MCF 10A (cell line): Measurements from ENCODE around the gene GLIS2. TPM values are rescaled to one million over a fixed set of nuclear protein-coding genes. Genes with fewer than 3 reads are reported as not detected.

Experiments used
- BruUV-seq: library from RNA; stranded (reverse); fragments of 400-500 nt; replicated peaks from 2 replicates; lab custom pipeline; 2021; lab: Mats Ljungman, UMichigan
- CTCF ChIA-PET: fragments of 300-600 bp; sonication (Branson Sonifier 250); formaldehyde crosslinking; extraction: SDS; loops from one replicate; lab custom pipeline; 2021; ENCODE audit warnings: antibody characterized with exemption, inconsistent platforms; lab: Yijun Ruan, JAX
- POLR2A ChIA-PET: fragments of 300-600, 350-650 bp; sonication (Branson Sonifier 250); formaldehyde crosslinking; extraction: SDS; loops from one replicate; lab custom pipeline; 2020; ENCODE audit warnings: antibody characterized with exemption, inconsistent platforms; lab: Yijun Ruan, JAX
- DNase-seq: peaks from one replicate; pipeline ENCODE4 v3.0.0-alpha.2; 2018; ENCODE audit not compliant: unreplicated experiment
- H3K27ac Mint-ChIP-seq: one replicate; pipeline ENCODE4 v1.8.0; 2022; ENCODE audit warnings: mild to moderate bottlenecking, low read depth, mixed read lengths; ENCODE audit not compliant: unreplicated experiment
- H3K27me3 Mint-ChIP-seq: one replicate; pipeline ENCODE4 v1.8.0; 2022; ENCODE audit warnings: mixed read lengths; ENCODE audit not compliant: insufficient read depth, unreplicated experiment
- H3K36me3 Mint-ChIP-seq: one replicate; pipeline ENCODE4 v1.8.0; 2022; ENCODE audit warnings: mild to moderate bottlenecking, moderate library complexity, mixed read lengths; ENCODE audit not compliant: insufficient read depth, unreplicated experiment
- H3K4me1 Mint-ChIP-seq: one replicate; pipeline ENCODE4 v1.8.0; 2022; ENCODE audit warnings: mixed read lengths; ENCODE audit not compliant: insufficient read depth, unreplicated experiment
- H3K4me3 Mint-ChIP-seq: one replicate; pipeline ENCODE4 v1.8.0; 2022; ENCODE audit warnings: mild to moderate bottlenecking, moderate library complexity, mixed read lengths; ENCODE audit not compliant: unreplicated experiment
- H3K9me3 Mint-ChIP-seq: one replicate; pipeline ENCODE4 v1.8.0; 2022; ENCODE audit warnings: mixed read lengths; ENCODE audit not compliant: unreplicated experiment
- intact Hi-C: fragments of 100-400 bp; cut with micrococcal nuclease; formaldehyde crosslinking; loops from 2 replicates; pipeline ENCODE4 v1.14.1; 2022
- total RNA-seq: library from RNA; stranded (reverse); gene quantifications from 2 replicates; pipeline ENCODE4 v1.2.3, GENCODE V29; 2022
- TF ChIP-seq, protein P1 (sequence below): fragments of 200-600 bp; IDR thresholded peaks from one replicate; pipeline ENCODE4 v1.8.0; 2022; ENCODE audit warnings: antibody characterized with exemption, mild to moderate bottlenecking; ENCODE audit not compliant: unreplicated experiment

Gene GLIS2
- total RNA-seq, 1 experiment from 2014 or later, result 14.7 TPM

DNA sequence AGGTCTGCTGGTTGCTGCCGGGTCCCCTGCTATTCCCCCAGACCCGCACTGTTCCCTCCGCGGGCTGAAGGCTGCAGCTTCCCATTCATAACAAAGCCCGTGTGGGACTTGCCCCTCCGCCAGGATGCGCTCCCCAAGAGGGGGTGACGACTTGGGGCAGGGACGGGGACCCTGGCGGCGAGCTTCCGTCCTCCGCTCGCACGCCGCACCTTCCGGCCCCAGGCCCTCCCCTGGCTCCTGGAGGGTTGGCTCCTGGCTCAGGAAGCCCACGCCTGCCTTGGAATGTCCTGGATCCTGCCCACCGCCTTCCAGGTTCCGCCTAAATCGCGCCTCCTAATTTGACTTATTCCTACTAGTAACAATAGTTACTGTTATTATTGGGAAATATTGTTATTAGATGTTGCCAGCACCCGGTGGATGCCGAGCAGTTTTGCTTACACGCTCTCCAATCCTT is 42.0 kb upstream of the GLIS2 start:
- peak overlapping the region; percentile 84 for H3K4me3 Mint-ChIP-seq
- peak; percentile 63 for DNase-seq
- CTCF ChIA-PET, result interaction anchor here (0.6 to 2.8 kb wide), 9 partner anchors 10 to 117 kb away, joined by 3 to 20 read pairs (median 4); no protein-coding TSS in a partner anchor
- intact Hi-C loops, result loop anchor here (2.0 to 5.0 kb wide), 2 partner anchors 35 to 128 kb away; no protein-coding TSS in a partner anchor
- no peaks in the 10 kb centered on the region for H3K9me3 Mint-ChIP-seq
- peak overlapping the region; percentile 82 for H3K27ac Mint-ChIP-seq
- POLR2A ChIA-PET, result interaction anchor here (0.5 to 4.0 kb wide), 22 partner anchors 9 to 417 kb away, joined by 3 to 34 read pairs (median 4); partner anchors contain the start of genes GLIS2, HMOX2 and PAM16
- H3K4me1 Mint-ChIP-seq, result peaks cover 5% of the 10 kb centered on the region
- peaks cover 9% of the 10 kb centered on the region for H3K36me3 Mint-ChIP-seq
- TF ChIP-seq, protein P1, sequence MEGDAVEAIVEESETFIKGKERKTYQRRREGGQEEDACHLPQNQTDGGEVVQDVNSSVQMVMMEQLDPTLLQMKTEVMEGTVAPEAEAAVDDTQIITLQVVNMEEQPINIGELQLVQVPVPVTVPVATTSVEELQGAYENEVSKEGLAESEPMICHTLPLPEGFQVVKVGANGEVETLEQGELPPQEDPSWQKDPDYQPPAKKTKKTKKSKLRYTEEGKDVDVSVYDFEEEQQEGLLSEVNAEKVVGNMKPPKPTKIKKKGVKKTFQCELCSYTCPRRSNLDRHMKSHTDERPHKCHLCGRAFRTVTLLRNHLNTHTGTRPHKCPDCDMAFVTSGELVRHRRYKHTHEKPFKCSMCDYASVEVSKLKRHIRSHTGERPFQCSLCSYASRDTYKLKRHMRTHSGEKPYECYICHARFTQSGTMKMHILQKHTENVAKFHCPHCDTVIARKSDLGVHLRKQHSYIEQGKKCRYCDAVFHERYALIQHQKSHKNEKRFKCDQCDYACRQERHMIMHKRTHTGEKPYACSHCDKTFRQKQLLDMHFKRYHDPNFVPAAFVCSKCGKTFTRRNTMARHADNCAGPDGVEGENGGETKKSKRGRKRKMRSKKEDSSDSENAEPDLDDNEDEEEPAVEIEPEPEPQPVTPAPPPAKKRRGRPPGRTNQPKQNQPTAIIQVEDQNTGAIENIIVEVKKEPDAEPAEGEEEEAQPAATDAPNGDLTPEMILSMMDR, result peak; percentile 32
- H3K27me3 Mint-ChIP-seq, result no peaks in the 10 kb centered on the region
- BruUV-seq, result no TSS peak

DNA sequence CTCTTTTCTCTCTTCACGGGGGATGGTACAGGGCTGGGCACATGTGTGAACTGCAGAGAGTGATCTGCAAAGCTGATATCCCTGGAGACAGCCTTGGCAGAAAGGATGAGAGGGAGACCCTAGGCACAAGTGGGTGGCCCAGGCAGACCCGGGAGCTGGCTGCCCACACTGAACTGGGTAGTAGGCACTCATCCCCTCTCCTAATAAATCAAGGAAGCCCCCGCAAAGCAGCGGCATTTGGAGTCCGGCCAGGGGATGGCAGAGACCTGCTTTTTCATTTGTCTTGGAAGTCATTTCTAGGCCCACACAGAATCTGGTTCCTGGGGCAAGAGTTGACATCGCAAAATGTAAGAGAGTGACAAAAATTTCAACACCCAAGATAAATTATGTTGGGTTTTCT is 40.0 kb upstream of the GLIS2 start:
- intact Hi-C loops, result no loop called here
- DNase-seq, result no peak
- Mint-ChIP-seq H3K27me3 (no peaks in the 10 kb centered on the region), H3K4me1 (peaks cover 5% of the 10 kb centered on the region), H3K36me3 (peaks cover 4% of the 10 kb centered on the region), H3K9me3 (no peaks in the 10 kb centered on the region), H3K27ac (no peak overlapping the region), H3K4me3 (no peak overlapping the region)
- ChIA-PET POLR2A (interaction anchor here (0.9 kb wide), 1 partner anchor 25 kb away, joined by 4 read pairs; no protein-coding TSS in a partner anchor), CTCF (interaction anchor here (0.6 to 2.0 kb wide), 3 partner anchors 13 to 144 kb away, joined by 3 to 4 read pairs (median 3); no protein-coding TSS in a partner anchor)
- BruUV-seq, result no TSS peak
- TF ChIP-seq, protein P1, result no peak

DNA sequence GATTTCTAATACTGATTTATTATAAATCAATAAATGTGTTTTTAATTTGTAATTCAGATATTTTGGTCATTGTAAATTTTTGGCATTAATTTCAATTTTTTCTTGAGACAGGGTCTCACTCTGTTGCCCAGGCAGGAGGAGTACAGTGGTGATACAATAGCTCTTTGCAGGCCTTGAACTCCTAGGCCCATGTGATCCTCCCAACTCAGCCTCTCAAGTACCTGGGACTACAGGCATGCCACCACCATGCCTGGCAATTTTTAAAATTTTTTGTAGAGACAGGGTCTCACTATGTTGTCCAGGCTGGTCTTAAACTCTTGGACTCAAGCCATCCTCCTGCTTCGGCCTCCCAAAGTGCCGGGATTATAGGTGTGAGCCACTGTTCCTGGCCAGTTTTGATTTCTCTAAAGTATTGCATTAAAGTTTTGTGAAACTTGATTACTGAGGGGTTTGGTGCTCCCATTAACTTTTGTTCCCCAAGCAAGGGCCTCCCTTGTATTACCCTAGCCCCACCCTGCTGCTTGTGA is 37.8 kb upstream of the GLIS2 start:
- no TSS peak for BruUV-seq
- Mint-ChIP-seq H3K27me3 (no peaks in the 10 kb centered on the region), H3K4me1 (peaks cover 5% of the 10 kb centered on the region), H3K36me3 (no peaks in the 10 kb centered on the region), H3K4me3 (no peak overlapping the region), H3K27ac (no peak overlapping the region), H3K9me3 (no peaks in the 10 kb centered on the region)
- CTCF ChIA-PET, result interaction anchor here (0.6 to 2.6 kb wide), 6 partner anchors 11 to 814 kb away, joined by 3 to 9 read pairs (median 4); no protein-coding TSS in a partner anchor
- intact Hi-C loops, result no loop called here
- TF ChIP-seq, protein P1, result no peak
- no peak for DNase-seq
- POLR2A ChIA-PET, result no interaction called here

DNA sequence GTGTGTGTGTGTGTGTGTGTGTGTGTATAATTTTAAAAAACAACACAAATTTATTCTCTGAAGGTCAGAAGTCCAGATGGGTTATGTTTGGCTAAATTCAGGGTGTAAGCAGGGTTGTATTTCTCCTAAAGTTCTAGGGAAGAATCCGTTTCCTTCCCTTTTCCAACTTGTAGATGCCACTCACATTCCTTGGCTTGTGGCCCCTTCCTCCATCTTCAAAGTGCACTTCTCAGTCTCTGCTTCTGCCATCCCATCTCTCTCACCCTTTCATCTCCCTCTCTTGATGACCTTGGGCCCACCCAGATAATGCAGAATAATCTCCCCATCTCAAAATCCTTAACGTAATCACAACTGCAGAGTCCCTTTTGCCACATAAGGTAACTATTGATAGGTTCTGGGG is 35.2 kb upstream of the GLIS2 start:
- H3K4me1 Mint-ChIP-seq, result peaks cover 15% of the 10 kb centered on the region
- ChIA-PET CTCF (no interaction called here), POLR2A (no interaction called here)
- intact Hi-C loops, result no loop called here
- DNase-seq, result no peak
- no peak overlapping the region for H3K4me3 Mint-ChIP-seq
- BruUV-seq, result no TSS peak
- H3K27me3 Mint-ChIP-seq, result no peaks in the 10 kb centered on the region
- H3K36me3 Mint-ChIP-seq, result no peaks in the 10 kb centered on the region
- no peaks in the 10 kb centered on the region for H3K9me3 Mint-ChIP-seq
- no peak overlapping the region for H3K27ac Mint-ChIP-seq
- TF ChIP-seq, protein P1, result no peak
